AG09309 (cell line): Measurements from ENCODE around the gene TMEM33.

Source experiments
- DNase-seq: peaks from one replicate; pipeline ENCODE4 v3.0.0-alpha.2; 2010; ENCODE audit warnings: low read depth
- H3K4me3 ChIP-seq: 2 replicates; pipeline ENCODE4 v1.5.1; 2011; ENCODE audit warnings: mild to moderate bottlenecking, low read depth, low read length, moderate library complexity; ENCODE audit not compliant: control insufficient read depth
- CTCF ChIP-seq: IDR thresholded peaks from 2 replicates; pipeline ENCODE4 v1.5.1; 2011; ENCODE audit warnings: mild to moderate bottlenecking, low read depth, low read length, inconsistent platforms; ENCODE audit not compliant: insufficient read depth, control insufficient read depth; ENCODE audit errors: missing control alignments

The TMEM33 gene

DNA sequence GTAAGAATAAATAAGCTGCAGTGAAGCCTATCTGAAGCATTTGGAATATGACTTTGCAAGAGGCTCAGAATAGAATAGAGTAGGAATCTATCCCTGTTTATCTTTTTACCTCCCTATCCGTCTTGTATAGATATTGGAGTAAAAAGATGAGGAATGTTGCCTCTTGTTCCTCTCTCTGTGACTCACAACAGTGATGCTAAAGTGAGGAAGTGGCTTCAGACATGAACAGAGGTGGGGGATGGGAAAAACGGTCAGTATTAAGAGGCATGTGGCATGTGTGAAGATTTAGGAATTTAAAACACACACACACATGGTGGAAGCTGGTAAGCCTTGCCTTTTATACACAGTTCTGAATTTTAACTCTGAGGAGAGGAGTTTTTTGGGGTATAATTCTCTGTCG lies 42.5 kb downstream of the TMEM33 start:
- H3K4me3 ChIP-seq, result no peak overlapping the region
- no peak for TF ChIP-seq CTCF
- no peak for DNase-seq

- no peak for TF ChIP-seq CTCF
- no peak within 1 kb of the TSS for H3K4me3 ChIP-seq
- DNase-seq, result no peak
Measured at GRCh38 chr4:41981456-41981855, 46.2 kb downstream of the TMEM33 start, which contains the start of gene DCAF4L1. Gene DCAF4L1 (plus strand): TSS chr4:41981756. CDS start chr4:41981793, 37 bp downstream.

GRCh38 chr4:41982716-41983115 lies 47.5 kb downstream of the TMEM33 start:
- no peak for TF ChIP-seq CTCF
- H3K4me3 ChIP-seq, result no peak overlapping the region
- DNase-seq, result no peak

GRCh38 chr4:41985151-41985550 lies 49.9 kb downstream of the TMEM33 start:
- no peak for DNase-seq
- TF ChIP-seq CTCF, result no peak
- H3K4me3 ChIP-seq, result no peak overlapping the region

GRCh38 chr4:41989994-41990364 lies 54.8 kb downstream of the TMEM33 start:
- DNase-seq, result no peak
- TF ChIP-seq CTCF, result no peak
- H3K4me3 ChIP-seq, result peak overlapping the region; percentile 68

- TF ChIP-seq CTCF, result peak; percentile 35
- DNase-seq, result peak; percentile 70
Measured at GRCh38 chr4:41990365-41991111, 55.3 kb downstream of the TMEM33 start, which contains the start of gene SLC30A9. Gene SLC30A9 (plus strand): TSS chr4:41990530. CDS start chr4:41990652, 122 bp downstream.

More at GRCh38 chr4:41990365-41991111, 55.3 kb downstream of the TMEM33 start, which contains the start of gene SLC30A9:
- peak within 1 kb of the TSS; percentile 68 for H3K4me3 ChIP-seq
